H1 (cell line): ENCODE results near the gene JOSD2. TPM values are rescaled to one million over a fixed set of nuclear protein-coding genes. Genes with fewer than 3 reads are reported as not detected.

Experiments used
- CTCF ChIA-PET: fragments of 300-600 bp; sonication (Branson Sonifier 250); formaldehyde crosslinking; loops from one replicate; lab custom pipeline; 2021; ENCODE audit not compliant: partially characterized antibody; lab: Charles Lee
- POLR2A ChIA-PET: fragments of 300-600 bp; sonication (Branson Sonifier 250); formaldehyde crosslinking; loops from one replicate; lab custom pipeline; 2021; ENCODE audit warnings: inconsistent platforms; ENCODE audit not compliant: partially characterized antibody; lab: Charles Lee
- DNase-seq, 2 experiments: peaks; one replicate each; pipeline versions ENCODE4 v3.0.0 to v3.0.0-alpha.2; 2010 to 2022; ENCODE audit warnings: low spot score in 2 of 2, low read depth in 1 of 2, mixed read lengths in 1 of 2
- FAIRE-seq: peaks from 2 replicates; lab custom pipeline; 2011; peaks lifted over from hg19 to GRCh38; lab: Jason Lieb, UNC
- H2AFZ ChIP-seq: 2 replicates; pipeline ENCODE4 v1.8.1; 2012; ENCODE audit warnings: low read length, inconsistent platforms
- H2AK5ac ChIP-seq: 2 replicates; pipeline ENCODE4 v1.6.1; 2013; ENCODE audit warnings: low read depth, low read length
- H2BK120ac ChIP-seq: replicated peaks from 2 replicates; pipeline ENCODE3; 2013; ENCODE audit warnings: low read depth, low read length, inconsistent platforms
- H2BK12ac ChIP-seq: 2 replicates; pipeline ENCODE4 v1.6.1; 2013; ENCODE audit warnings: low read depth, low read length
- H2BK15ac ChIP-seq: 2 replicates; pipeline ENCODE4 v1.6.1; 2013; ENCODE audit warnings: low read length
- H2BK20ac ChIP-seq: 2 replicates; pipeline ENCODE4 v1.6.1; 2013; ENCODE audit warnings: low read length
- H2BK5ac ChIP-seq: 2 replicates; pipeline ENCODE4 v1.6.1; 2013; ENCODE audit warnings: low read depth, low read length
- H3K14ac ChIP-seq: 2 replicates; pipeline ENCODE4 v1.6.1; 2013; ENCODE audit warnings: inconsistent platforms; ENCODE audit not compliant: insufficient read length
- H3K18ac ChIP-seq: 2 replicates; pipeline ENCODE4 v1.6.1; 2013; ENCODE audit warnings: low read length; ENCODE audit errors: extremely low read depth
- H3K23ac ChIP-seq: 2 replicates; pipeline ENCODE4 v1.6.1; 2013; ENCODE audit warnings: inconsistent platforms; ENCODE audit not compliant: insufficient read length
- H3K23me2 ChIP-seq: 2 replicates; pipeline ENCODE4 v1.6.1; 2013; ENCODE audit warnings: low read depth, low read length
- H3K27ac ChIP-seq: 2 replicates; pipeline ENCODE4 v1.6.1; 2011; ENCODE audit warnings: low read depth, low read length, inconsistent platforms
- H3K27me3 ChIP-seq, 4 experiments: replicated peaks in 1 of 4; 1 replicate in 1 of 4; 2 replicates in 3 of 4; pipeline versions ENCODE4 v1.6.1 to v1.8.1; 2011 to 2013; ENCODE audit warnings: low read length in 3 of 4, mild to moderate bottlenecking in 3 of 4, inconsistent platforms in 2 of 4, mixed read lengths in 2 of 4, moderate library complexity in 1 of 4; ENCODE audit not compliant: control insufficient read depth in 3 of 4, insufficient read depth in 3 of 4; ENCODE audit errors: extremely low read depth in 1 of 4
- H3K36me3 ChIP-seq, 4 experiments: 2 replicates each; pipeline versions ENCODE4 v1.6.1 to v1.8.1; 2011 to 2013; ENCODE audit warnings: mild to moderate bottlenecking in 4 of 4, low read length in 3 of 4, moderate library complexity in 2 of 4, control low read depth in 1 of 4, inconsistent platforms in 1 of 4; ENCODE audit not compliant: insufficient read depth in 4 of 4, control insufficient read depth in 2 of 4
- H3K4ac ChIP-seq: replicated peaks from 2 replicates; pipeline ENCODE3; 2013; ENCODE audit warnings: low read length, low read depth, mixed read lengths, inconsistent platforms; ENCODE audit not compliant: insufficient read length
- H3K4me1 ChIP-seq, 4 experiments: replicated peaks in 1 of 4; 1 replicate in 1 of 4; 2 replicates in 3 of 4; pipeline versions ENCODE4 v1.6.1 to v1.8.1; 2011 to 2013; ENCODE audit warnings: low read length in 3 of 4, inconsistent platforms in 2 of 4, mixed read lengths in 1 of 4; ENCODE audit not compliant: insufficient read depth in 4 of 4, control insufficient read depth in 3 of 4
- H3K4me2 ChIP-seq, 2 experiments: 2 replicates each; pipeline versions ENCODE4 v1.6.1 to v1.8.1; 2011 to 2013; ENCODE audit warnings: low read depth in 2 of 2, low read length in 2 of 2, control low read depth in 1 of 2, inconsistent platforms in 1 of 2, mild to moderate bottlenecking in 1 of 2; ENCODE audit not compliant: insufficient read depth in 1 of 2
- H3K4me3 ChIP-seq, 4 experiments: fragments of 200-600, 300-600 bp in 1 of 4; sonication (generic), shearing (Covaris generic), sonication (Bioruptor Twin) in 1 of 4; 2 replicates each; pipeline versions ENCODE4 v1.5.1 to v1.8.1; 2011 to 2016; ENCODE audit warnings: low read length in 4 of 4, low read depth in 3 of 4, control low read depth in 2 of 4, inconsistent platforms in 2 of 4, mild to moderate bottlenecking in 2 of 4, mixed read lengths in 1 of 4, moderate library complexity in 1 of 4; ENCODE audit not compliant: insufficient read depth in 2 of 4; ENCODE audit errors: extremely low read depth in 1 of 4
- H3K56ac ChIP-seq: replicated peaks from 2 replicates; pipeline ENCODE3; 2013; ENCODE audit warnings: low read depth, mild to moderate bottlenecking, mixed read lengths, low read length, inconsistent platforms; ENCODE audit not compliant: insufficient read length
- H3K79me1 ChIP-seq: 2 replicates; pipeline ENCODE4 v1.6.1; 2013; ENCODE audit warnings: low read depth, low read length, control low read depth
- H3K79me2 ChIP-seq, 2 experiments: 2 replicates each; pipeline versions ENCODE4 v1.6.1 to v1.8.1; 2012 to 2013; ENCODE audit warnings: low read length in 2 of 2, mild to moderate bottlenecking in 2 of 2, inconsistent platforms in 1 of 2; ENCODE audit not compliant: insufficient read depth in 2 of 2, control insufficient read depth in 1 of 2
- H3K9ac ChIP-seq, 4 experiments: replicated peaks in 1 of 4; 1 replicate in 1 of 4; 2 replicates in 3 of 4; pipeline versions ENCODE4 v1.6.1 to v1.8.1; 2011 to 2013; ENCODE audit warnings: low read depth in 3 of 4, low read length in 3 of 4, control low read depth in 2 of 4, mild to moderate bottlenecking in 2 of 4, moderate library complexity in 2 of 4, inconsistent platforms in 1 of 4; ENCODE audit errors: extremely low read depth in 1 of 4
- H3K9me3 ChIP-seq, 2 experiments: 2 replicates each; pipeline versions ENCODE4 v1.6.1 to v1.8.1; 2012 to 2013; ENCODE audit warnings: mild to moderate bottlenecking in 2 of 2, moderate library complexity in 2 of 2, control low read depth in 1 of 2, inconsistent platforms in 1 of 2, low read depth in 1 of 2, low read length in 1 of 2, mixed read lengths in 1 of 2; ENCODE audit not compliant: insufficient read depth in 2 of 2
- H4K20me1 ChIP-seq, 2 experiments: replicated peaks in 1 of 2; 2 replicates each; pipeline versions ENCODE3 to v1.8.1; 2011 to 2013; ENCODE audit warnings: inconsistent platforms in 2 of 2, low read length in 2 of 2, mild to moderate bottlenecking in 1 of 2; ENCODE audit not compliant: insufficient read depth in 2 of 2, control insufficient read depth in 1 of 2
- H4K5ac ChIP-seq: 2 replicates; pipeline ENCODE4 v1.6.1; 2013; ENCODE audit warnings: low read length, low read depth, mixed read lengths, inconsistent platforms; ENCODE audit not compliant: insufficient read length
- H4K8ac ChIP-seq: 2 replicates; pipeline ENCODE4 v1.8.0; 2013; ENCODE audit warnings: mild to moderate bottlenecking, moderate library complexity, low read length, inconsistent platforms; ENCODE audit not compliant: insufficient read depth; ENCODE audit errors: extremely low read depth
- H4K91ac ChIP-seq: replicated peaks from 2 replicates; pipeline ENCODE3; 2013; ENCODE audit warnings: low read length, mixed read lengths, inconsistent platforms; ENCODE audit not compliant: insufficient read length
- BRCA1 ChIP-seq: IDR thresholded peaks from 2 replicates; pipeline ENCODE4 v1.6.1; 2012; ENCODE audit warnings: low read depth, low read length, improper control_type of control experiment
- CREB1 ChIP-seq: IDR thresholded peaks from 2 replicates; pipeline ENCODE4 v1.6.1; 2012; ENCODE audit warnings: inconsistent platforms
- HDAC2 ChIP-seq, 2 experiments: fragments of 300-600 bp in 1 of 2; sonication (generic) in 1 of 2; IDR thresholded peaks; 2 replicates each; pipeline ENCODE4 v1.6.1; 2011 to 2012; ENCODE audit warnings: low read depth in 2 of 2, low read length in 2 of 2, mild to moderate bottlenecking in 2 of 2, moderate library complexity in 2 of 2, borderline replicate concordance in 1 of 2, inconsistent platforms in 1 of 2
- PHF8 ChIP-seq: fragments of 200-600 bp; sonication (generic); conservative IDR thresholded peaks from 2 replicates; pipeline ENCODE4 v1.7.1; 2012; ENCODE audit warnings: low read depth, mild to moderate bottlenecking, inconsistent platforms, low read length, moderate library complexity
- RNF2 ChIP-seq: fragments of 200-900, 300-1000 bp; sonication (generic); IDR thresholded peaks from 2 replicates; pipeline ENCODE4 v1.7.1; 2016; ENCODE audit warnings: borderline replicate concordance, low read depth, mild to moderate bottlenecking, antibody characterized with exemption, low read length; ENCODE audit not compliant: poor library complexity, severe bottlenecking; ENCODE audit errors: missing control alignments
- SP2 ChIP-seq: IDR thresholded peaks from 2 replicates; pipeline ENCODE4 v1.6.1; 2012; ENCODE audit warnings: mild to moderate bottlenecking, low read length, inconsistent platforms
- SUZ12 ChIP-seq: fragments of 200-600 bp; sonication (generic); IDR thresholded peaks from 2 replicates; pipeline ENCODE4 v1.6.1; 2012; ENCODE audit warnings: mild to moderate bottlenecking, inconsistent platforms, low read length, moderate library complexity, mixed read lengths
- TAF7 ChIP-seq: optimal IDR thresholded peaks from 2 replicates; pipeline ENCODE3; 2011; ENCODE audit warnings: low read depth, mild to moderate bottlenecking, inconsistent platforms, low read length, moderate library complexity, borderline replicate concordance
- WGBS, 2 experiments: shearing (Covaris generic) in 1 of 2; methylation state at CpG; one replicate each; pipeline versions ENCODE4 v1.1.6 to v1.1.7; 2013 to 2015; ENCODE audit warnings: low lambda C conversion rate in 2 of 2, mixed read lengths in 2 of 2, inconsistent platforms in 1 of 2, low coverage in 1 of 2, missing lambda C conversion rate in 1 of 2; ENCODE audit not compliant: insufficient replicate concordance in 2 of 2, insufficient coverage in 1 of 2, insufficient read length in 1 of 2; ENCODE audit errors: extremely low coverage in 1 of 2, missing lambda C conversion rate in 1 of 2; 5-methylcytosine and 5-hydroxymethylcytosine counted together
- polyA plus RNA-seq, 7 experiments: library from polyadenylated mRNA; depleted of rRNA in 3 of 7; stranded (reverse) in 5 of 7; unstranded in 2 of 7; fragments of >200 nt in 5 of 7; fragments of 200-250 nt in 2 of 7; gene quantifications; 1 replicate in 5 of 7; 2 replicates in 1 of 7; 4 replicates in 1 of 7; pipeline versions ENCODE4 v1.2.1 to v1.2.3, GENCODE V29; 2011 to 2013; ENCODE audit warnings: missing spikeins in 2 of 7, mixed read lengths in 2 of 7
- total RNA-seq: library from RNA; stranded (reverse); fragmentation: NEBNext Ultra II Directional; extraction: Animal tissue kit (Norgen Biotek cat#: 25700); gene quantifications from 2 replicates; pipeline ENCODE4 v1.2.1, GENCODE V29; 2021
- TF ChIP-seq, protein P1 (sequence below): IDR thresholded peaks from 2 replicates; pipeline ENCODE4 v1.6.1; 2011; ENCODE audit warnings: low read length, improper control_type of control experiment

Gene JOSD2
- total and polyA plus RNA-seq, 2 of the 8 experiments (the other 6 are each of a cell fraction or from before 2014, with no cell fraction given), result 1.9 to 6.6 TPM

DNA sequence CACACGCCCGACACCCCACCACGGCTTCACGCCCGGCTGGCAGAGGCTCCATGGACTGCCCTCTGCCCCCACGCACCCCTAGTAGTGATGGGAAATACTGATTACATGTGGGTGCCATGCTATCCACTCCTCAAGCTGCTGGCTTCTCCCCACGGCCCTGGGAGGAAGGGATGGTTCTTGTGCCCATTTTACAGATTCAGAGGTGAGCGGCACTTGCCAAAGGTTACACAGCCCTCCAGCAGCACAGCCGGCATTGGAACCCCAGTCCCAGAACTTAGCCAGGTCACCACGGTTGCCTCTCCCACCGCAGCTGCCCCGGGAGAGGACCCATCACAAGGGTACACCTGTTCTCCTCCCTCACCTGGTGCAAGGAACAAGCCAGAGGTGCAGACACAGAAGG, 44.0 kb upstream of the JOSD2 start:
- H2BK120ac ChIP-seq, result no peak overlapping the region

More for the DNA sequence above, 44.0 kb upstream of the JOSD2 start:
- no peak overlapping the region for H2BK5ac ChIP-seq
- peak overlapping the region in 1 of 2 experiments; percentile 42; a peak in 1 of 4 replicates for H3K4me2 ChIP-seq
- H4K91ac ChIP-seq, result no peak overlapping the region
- no peak for FAIRE-seq
- no peak overlapping the region for H3K4ac ChIP-seq
- no peak overlapping the region for H3K27ac ChIP-seq
- no peak overlapping the region for H2BK20ac ChIP-seq
- H3K4me1 ChIP-seq, result peaks cover 0 to 26% (median 8%) of the 10 kb centered on the region in 4 experiments; a peak in 6 of 7 replicates
- peaks cover 20% of the 10 kb centered on the region for H3K23me2 ChIP-seq
- no peaks in the 10 kb centered on the region; a peak in 1 of 4 replicates for H3K79me2 ChIP-seq
- CTCF ChIA-PET, result interaction anchor here (0.8 to 10.6 kb wide), 14 partner anchors 11 to 356 kb away, joined by 3 to 269 read pairs (median 10); partner anchors contain the start of genes JOSD2 and KLK4
- no peak for DNase-seq
- H3K23ac ChIP-seq, result no peak overlapping the region
- peaks cover 0 to 33% (median 23%) of the 10 kb centered on the region in 4 experiments; a peak in 6 of 7 replicates for H3K27me3 ChIP-seq
- WGBS, 2 experiments, result 86% methylated on average over 12 of the region's 12 CpGs; no CpG with 5 or more reads in 1 of the 2 experiments
- no peak overlapping the region for H2BK15ac ChIP-seq
- H3K79me1 ChIP-seq, result no peaks in the 10 kb centered on the region
- H3K56ac ChIP-seq, result no peak overlapping the region
- H2BK12ac ChIP-seq, result peak overlapping the region; percentile 75; the same call in 1 of the 2 replicates
- no peak overlapping the region for H2AFZ ChIP-seq
- POLR2A ChIA-PET, result interaction anchor here (0.5 to 4.1 kb wide), 5 partner anchors 12 to 205 kb away, joined by 3 to 15 read pairs (median 4); partner anchors contain the start of gene JOSD2
- no peak overlapping the region for H3K9ac ChIP-seq
- no peak overlapping the region for H4K5ac ChIP-seq
- no peak overlapping the region for H3K4me3 ChIP-seq
- H2AK5ac ChIP-seq, result no peak overlapping the region
- no peak overlapping the region; the same call in 1 of the 2 replicates for H4K8ac ChIP-seq
- no peaks in the 10 kb centered on the region for H3K36me3 ChIP-seq
- peaks cover 3 to 19% of the 10 kb centered on the region in 2 experiments for H4K20me1 ChIP-seq
- H3K9me3 ChIP-seq, result no peaks in the 10 kb centered on the region
- no peak overlapping the region for H3K14ac ChIP-seq
- no peak for TF ChIP-seq RNF2
- TF ChIP-seq SP2, result no peak
- no peak for TF ChIP-seq BRCA1
- TF ChIP-seq CREB1, result no peak
- TF ChIP-seq PHF8, result no peak
- TF ChIP-seq TAF7, result no peak
- TF ChIP-seq SUZ12, result no peak
- TF ChIP-seq, protein P1, sequence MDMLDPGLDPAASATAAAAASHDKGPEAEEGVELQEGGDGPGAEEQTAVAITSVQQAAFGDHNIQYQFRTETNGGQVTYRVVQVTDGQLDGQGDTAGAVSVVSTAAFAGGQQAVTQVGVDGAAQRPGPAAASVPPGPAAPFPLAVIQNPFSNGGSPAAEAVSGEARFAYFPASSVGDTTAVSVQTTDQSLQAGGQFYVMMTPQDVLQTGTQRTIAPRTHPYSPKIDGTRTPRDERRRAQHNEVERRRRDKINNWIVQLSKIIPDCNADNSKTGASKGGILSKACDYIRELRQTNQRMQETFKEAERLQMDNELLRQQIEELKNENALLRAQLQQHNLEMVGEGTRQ, result no peak
- no peak for TF ChIP-seq HDAC2 (IDR thresholded peaks at IDR 0.05; ENCODE audit: borderline replicate concordance in 1 of 2, low read depth in 2 of 2, low read length in 2 of 2)
- H3K18ac ChIP-seq, result no peak overlapping the region
